Measurements from ENCODE around the gene SHMT1.
"Not testable (repeated sequence)": the region's sequence is repeated elsewhere in the genome, so short reads cannot be mapped to it uniquely, and the experiment has no call there.

GRCh38 chr17:18298061-18298460 lies 65.3 kb downstream of the SHMT1 start:
- not testable (repeated sequence) for TF ChIP-seq CTCF, POLR2A (IDR thresholded peaks at IDR 0.05)
